Measurements from ENCODE around the gene DMRTB1.

DMRTB1 gene

DNA sequence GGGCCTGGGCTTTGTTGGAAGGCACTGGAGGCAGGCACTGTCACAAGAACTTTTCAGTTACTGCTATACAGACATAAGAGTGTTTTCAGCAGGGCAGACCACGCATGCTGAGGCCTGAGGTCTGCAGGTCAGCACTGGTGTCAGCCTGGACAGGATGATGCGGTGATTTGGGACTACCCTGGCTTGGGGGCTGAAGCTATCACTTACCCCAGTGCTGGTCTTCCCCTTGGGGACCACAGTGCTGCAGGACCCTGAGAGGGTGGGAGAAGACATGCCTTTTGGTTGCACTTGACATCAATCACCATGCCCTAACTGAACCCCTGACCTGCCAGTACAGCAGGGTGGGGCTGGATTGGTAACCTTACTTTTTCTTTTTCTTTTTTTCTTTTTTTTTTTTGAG, 9.2 kb downstream of the DMRTB1 start:
- TF ChIP-seq, protein P1, sequence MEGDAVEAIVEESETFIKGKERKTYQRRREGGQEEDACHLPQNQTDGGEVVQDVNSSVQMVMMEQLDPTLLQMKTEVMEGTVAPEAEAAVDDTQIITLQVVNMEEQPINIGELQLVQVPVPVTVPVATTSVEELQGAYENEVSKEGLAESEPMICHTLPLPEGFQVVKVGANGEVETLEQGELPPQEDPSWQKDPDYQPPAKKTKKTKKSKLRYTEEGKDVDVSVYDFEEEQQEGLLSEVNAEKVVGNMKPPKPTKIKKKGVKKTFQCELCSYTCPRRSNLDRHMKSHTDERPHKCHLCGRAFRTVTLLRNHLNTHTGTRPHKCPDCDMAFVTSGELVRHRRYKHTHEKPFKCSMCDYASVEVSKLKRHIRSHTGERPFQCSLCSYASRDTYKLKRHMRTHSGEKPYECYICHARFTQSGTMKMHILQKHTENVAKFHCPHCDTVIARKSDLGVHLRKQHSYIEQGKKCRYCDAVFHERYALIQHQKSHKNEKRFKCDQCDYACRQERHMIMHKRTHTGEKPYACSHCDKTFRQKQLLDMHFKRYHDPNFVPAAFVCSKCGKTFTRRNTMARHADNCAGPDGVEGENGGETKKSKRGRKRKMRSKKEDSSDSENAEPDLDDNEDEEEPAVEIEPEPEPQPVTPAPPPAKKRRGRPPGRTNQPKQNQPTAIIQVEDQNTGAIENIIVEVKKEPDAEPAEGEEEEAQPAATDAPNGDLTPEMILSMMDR (IDR thresholded peaks at IDR 0.05; ENCODE audit: insufficient read depth, low read length, poor library complexity, severe bottlenecking): no peak
- Histone ChIP-seq H3K36me3 (ENCODE audit: control insufficient read depth, insufficient read depth, low read length) (no peaks in the 10 kb centered on the region), H3K4me3 (replicated peaks; ENCODE audit: low read depth, low read length) (no peak overlapping the region), H3K27me3 (replicated peaks; ENCODE audit: control insufficient read depth, insufficient read depth, low read length) (no peaks in the 10 kb centered on the region)
- no peak for DNase-seq (ENCODE audit: extremely low read depth, insufficient read length)

DNA sequence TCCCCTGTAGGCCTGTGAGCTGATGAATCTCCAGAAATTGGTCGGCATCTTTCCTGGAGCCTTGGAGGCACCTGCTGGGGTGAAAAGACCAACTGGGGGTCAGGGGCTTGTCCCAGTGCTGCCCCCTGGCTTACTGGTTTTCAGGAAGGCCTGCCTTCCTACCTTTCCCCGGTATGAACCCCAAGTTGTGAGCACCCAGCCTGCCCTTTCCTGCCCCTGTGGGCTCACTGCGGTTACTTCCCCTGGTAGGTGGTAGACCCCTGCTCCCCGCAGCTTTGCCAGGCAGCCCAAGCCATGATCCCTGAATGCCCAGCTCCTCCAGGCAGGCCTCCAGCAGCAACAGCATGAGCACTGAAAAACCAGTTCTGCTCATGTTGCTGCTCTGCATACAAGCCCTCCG, 10.2 kb downstream of the DMRTB1 start:
- DNase-seq (ENCODE audit: extremely low read depth, insufficient read length): no peak
- no peak overlapping the region for H3K4me3 ChIP-seq (replicated peaks; ENCODE audit: low read depth, low read length)
- no peaks in the 10 kb centered on the region for H3K27me3 ChIP-seq (replicated peaks; ENCODE audit: control insufficient read depth, insufficient read depth, low read length)
- TF ChIP-seq, protein P1 (IDR thresholded peaks at IDR 0.05; ENCODE audit: insufficient read depth, low read length, poor library complexity, severe bottlenecking): no peak
- H3K36me3 ChIP-seq (ENCODE audit: control insufficient read depth, insufficient read depth, low read length): no peaks in the 10 kb centered on the region

DNA sequence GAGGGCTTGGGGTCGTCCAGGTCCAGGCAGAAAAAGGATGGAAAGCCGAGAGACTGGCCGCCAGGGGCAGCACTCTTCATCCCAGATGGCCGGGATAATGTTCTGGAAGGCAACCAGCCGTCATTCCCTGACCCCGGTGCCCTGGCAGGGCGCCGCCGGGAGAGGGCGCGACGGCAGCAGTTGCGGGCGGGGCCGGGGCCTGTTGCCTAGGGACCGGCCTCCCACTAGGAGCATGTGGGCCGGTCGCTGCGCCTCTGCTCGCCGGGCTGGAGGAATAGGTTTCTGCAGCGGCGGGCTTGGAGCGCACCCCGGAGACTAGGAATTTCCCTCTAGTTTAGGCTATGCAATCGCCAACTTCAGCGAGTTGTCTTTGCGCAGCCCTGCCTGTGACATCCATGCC, 11.0 kb downstream of the DMRTB1 start:
- no peak for DNase-seq (ENCODE audit: extremely low read depth, insufficient read length)

DNA sequence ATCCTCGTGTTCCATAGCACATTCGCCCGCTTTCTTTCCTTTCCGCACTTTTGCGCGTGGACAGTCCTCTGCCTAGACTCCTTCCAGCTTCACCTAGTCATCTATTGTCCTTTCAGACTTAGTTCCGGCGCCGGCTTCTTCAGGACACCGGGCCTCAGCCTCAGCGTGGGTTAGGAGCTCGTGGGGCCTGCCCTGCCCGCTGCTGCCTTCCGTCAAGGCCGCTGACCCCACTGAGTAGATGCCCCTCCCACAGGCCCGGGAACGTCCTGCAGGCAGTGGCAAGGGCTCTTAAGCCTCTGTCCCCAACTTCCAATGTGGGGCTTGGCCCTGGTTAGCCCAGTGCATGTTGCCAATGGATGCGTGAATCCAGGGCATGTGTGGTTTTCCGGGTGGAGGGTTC, 11.4 kb downstream of the DMRTB1 start:
- no peaks in the 10 kb centered on the region; the same call in none of the 2 replicates for H3K27me3 ChIP-seq (replicated peaks; ENCODE audit: control insufficient read depth, insufficient read depth, low read length)
- no peak for DNase-seq (ENCODE audit: extremely low read depth, insufficient read length)
- no peak overlapping the region for H3K4me3 ChIP-seq (replicated peaks; ENCODE audit: low read depth, low read length)
- no peaks in the 10 kb centered on the region for H3K36me3 ChIP-seq (ENCODE audit: control insufficient read depth, insufficient read depth, low read length)
- TF ChIP-seq, protein P1 (IDR thresholded peaks at IDR 0.05; ENCODE audit: insufficient read depth, low read length, poor library complexity, severe bottlenecking): no peak

More for the DNA sequence above, 11.0 kb downstream of the DMRTB1 start:
- TF ChIP-seq, protein P1 (IDR thresholded peaks at IDR 0.05; ENCODE audit: insufficient read depth, low read length, poor library complexity, severe bottlenecking): peak; percentile 6
- Histone ChIP-seq H3K27me3 (replicated peaks; ENCODE audit: control insufficient read depth, insufficient read depth, low read length) (no peaks in the 10 kb centered on the region; the same call in 1 of the 2 replicates), H3K36me3 (ENCODE audit: control insufficient read depth, insufficient read depth, low read length) (no peaks in the 10 kb centered on the region), H3K4me3 (replicated peaks; ENCODE audit: low read depth, low read length) (no peak overlapping the region)

DNA sequence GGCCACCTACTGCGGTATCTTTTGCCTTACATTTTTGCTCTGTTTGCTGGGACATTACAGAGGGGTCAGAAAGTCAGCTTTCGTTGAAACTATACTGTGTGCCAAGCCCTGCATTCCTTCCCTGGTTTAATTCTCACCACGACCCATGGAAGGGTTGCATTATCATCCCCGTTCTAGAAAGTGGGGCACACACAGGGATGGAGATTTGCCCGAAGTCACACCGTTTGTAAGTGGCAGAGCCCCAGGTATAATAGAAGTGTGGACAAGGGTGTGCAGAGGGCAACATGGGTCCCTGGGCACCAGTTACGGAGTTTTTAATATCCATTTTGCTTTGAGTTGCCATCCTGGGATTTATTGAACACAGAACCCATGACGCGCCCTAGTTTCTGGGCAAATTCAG, 11.8 kb downstream of the DMRTB1 start:
- Histone ChIP-seq H3K4me3 (replicated peaks; ENCODE audit: low read depth, low read length) (no peak overlapping the region), H3K36me3 (ENCODE audit: control insufficient read depth, insufficient read depth, low read length) (no peaks in the 10 kb centered on the region), H3K27me3 (replicated peaks; ENCODE audit: control insufficient read depth, insufficient read depth, low read length) (no peaks in the 10 kb centered on the region; the same call in none of the 2 replicates)
- no peak for DNase-seq (ENCODE audit: extremely low read depth, insufficient read length)
- TF ChIP-seq, protein P1 (IDR thresholded peaks at IDR 0.05; ENCODE audit: insufficient read depth, low read length, poor library complexity, severe bottlenecking): no peak

DNA sequence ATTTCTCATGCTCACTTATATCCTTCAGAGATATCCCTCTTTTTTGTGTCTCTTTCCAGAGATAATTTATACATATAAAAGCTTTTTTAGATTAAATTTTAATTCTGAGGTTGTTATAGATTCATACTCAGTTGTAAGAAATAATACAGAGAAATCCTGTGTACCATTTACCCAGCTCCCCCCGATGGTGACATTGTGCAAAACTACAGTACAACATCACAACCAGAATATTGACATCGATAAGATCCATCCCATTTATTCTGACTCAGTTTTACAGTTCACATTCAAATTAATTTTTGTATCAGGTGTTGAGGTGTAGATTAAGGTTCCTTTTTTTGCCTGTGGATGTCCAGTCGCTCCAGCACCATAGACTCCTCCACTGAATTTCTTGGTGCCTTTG, 14.3 kb downstream of the DMRTB1 start:
- Histone ChIP-seq H3K4me3 (replicated peaks; ENCODE audit: low read depth, low read length) (no peak overlapping the region), H3K36me3 (ENCODE audit: control insufficient read depth, insufficient read depth, low read length) (no peaks in the 10 kb centered on the region), H3K27me3 (replicated peaks; ENCODE audit: control insufficient read depth, insufficient read depth, low read length) (no peaks in the 10 kb centered on the region; the same call in none of the 2 replicates)
- TF ChIP-seq, protein P1 (IDR thresholded peaks at IDR 0.05; ENCODE audit: insufficient read depth, low read length, poor library complexity, severe bottlenecking): no peak
- no peak for DNase-seq (ENCODE audit: extremely low read depth, insufficient read length)
